WTC11 (cell line): Measurements from ENCODE around the gene RRP1. TPM values are rescaled to one million over a fixed set of nuclear protein-coding genes. Genes with fewer than 3 reads are reported as not detected.

ENCODE experiments used
- ATAC-seq: fragments of 200-7000 bp; cut with Tn5 transposase; 2 replicates; pipeline ENCODE4 v1.10.0; 2021; ENCODE audit warnings: mild to moderate bottlenecking, moderate library complexity
- CTCF ChIA-PET: fragments of 300-600 bp; sonication (Branson Sonifier 250); formaldehyde crosslinking; loops from one replicate; lab custom pipeline; 2021; ENCODE audit warnings: antibody characterized with exemption; lab: Charles Lee
- POLR2A ChIA-PET: fragments of 350-600 bp; sonication (Branson Sonifier 250); formaldehyde crosslinking; loops from one replicate; lab custom pipeline; 2021; ENCODE audit warnings: antibody characterized with exemption; lab: Charles Lee
- DNase-seq: peaks from one replicate; pipeline ENCODE4 v3.0.0; 2021; ENCODE audit warnings: low spot score
- H3K27ac Mint-ChIP-seq: 2 replicates; pipeline ENCODE4 v1.8.0; 2021; ENCODE audit warnings: mixed read lengths
- H3K27me3 Mint-ChIP-seq: 2 replicates; pipeline ENCODE4 v1.8.0; 2021; ENCODE audit warnings: low read depth, mild to moderate bottlenecking, moderate library complexity, mixed read lengths
- H3K36me3 Mint-ChIP-seq: 2 replicates; pipeline ENCODE4 v1.8.0; 2021; ENCODE audit warnings: mixed read lengths
- H3K4me1 Mint-ChIP-seq: 2 replicates; pipeline ENCODE4 v1.8.0; 2022; ENCODE audit warnings: mixed read lengths
- H3K4me3 Mint-ChIP-seq: 2 replicates; pipeline ENCODE4 v1.8.0; 2021; ENCODE audit warnings: mild to moderate bottlenecking, moderate library complexity, mixed read lengths
- H3K9me3 Mint-ChIP-seq: 2 replicates; pipeline ENCODE4 v1.8.0; 2021; ENCODE audit warnings: mixed read lengths
- CREB1 ChIP-seq: sonication (generic); formaldehyde crosslinking; IDR thresholded peaks from 2 replicates; pipeline ENCODE4 v1.8.0; 2023; ENCODE audit warnings: mild to moderate bottlenecking, missing genetic modification reagents
- ESRRA ChIP-seq: sonication (generic); formaldehyde crosslinking; IDR thresholded peaks from 2 replicates; pipeline ENCODE4 v1.8.1; 2022; ENCODE audit warnings: mild to moderate bottlenecking, missing genetic modification reagents, borderline replicate concordance
- ETV6 ChIP-seq: sonication (generic); formaldehyde crosslinking; IDR thresholded peaks from 2 replicates; pipeline ENCODE4 v1.8.1; 2022; ENCODE audit warnings: mild to moderate bottlenecking, missing genetic modification reagents
- FOXJ3 ChIP-seq: sonication (generic); formaldehyde crosslinking; IDR thresholded peaks from 2 replicates; pipeline ENCODE4 v1.9.0; 2021; ENCODE audit warnings: missing genetic modification reagents, mild to moderate bottlenecking, borderline replicate concordance
- FOXK1 ChIP-seq: sonication (generic); formaldehyde crosslinking; IDR thresholded peaks from 2 replicates; pipeline ENCODE4 v1.8.0; 2022; ENCODE audit warnings: mild to moderate bottlenecking, moderate library complexity, missing genetic modification reagents
- JAZF1 ChIP-seq: fragments of 250-450 bp; sonication (Bioruptor Pico); IDR thresholded peaks from 2 replicates; pipeline ENCODE4 v1.9.0; 2021; ENCODE audit warnings: moderate library complexity, mild to moderate bottlenecking, inconsistent platforms
- NFE2L1 ChIP-seq: sonication (generic); formaldehyde crosslinking; IDR thresholded peaks from 2 replicates; pipeline ENCODE4 v1.8.1; 2023; ENCODE audit warnings: missing genetic modification reagents
- NR2C2 ChIP-seq: sonication (generic); formaldehyde crosslinking; IDR thresholded peaks from 2 replicates; pipeline ENCODE4 v1.8.0; 2022; ENCODE audit warnings: mild to moderate bottlenecking, missing genetic modification reagents
- PRRX2 ChIP-seq: fragments of 250-450 bp; sonication (Bioruptor Pico); IDR thresholded peaks from 2 replicates; pipeline ENCODE4 v1.8.0; 2021; ENCODE audit warnings: mild to moderate bottlenecking
- SMAD3 ChIP-seq: sonication (generic); formaldehyde crosslinking; IDR thresholded peaks from 2 replicates; pipeline ENCODE4 v1.8.0; 2022; ENCODE audit warnings: missing genetic modification reagents, mild to moderate bottlenecking, borderline replicate concordance
- SOX15 ChIP-seq: fragments of 250-450 bp; sonication (Bioruptor Pico); IDR thresholded peaks from 2 replicates; pipeline ENCODE4 v1.9.0; 2021; ENCODE audit warnings: mild to moderate bottlenecking
- TEAD4 ChIP-seq: sonication (generic); formaldehyde crosslinking; IDR thresholded peaks from 2 replicates; pipeline ENCODE4 v1.8.0; 2022; ENCODE audit warnings: mild to moderate bottlenecking, missing genetic modification reagents
- TP53 ChIP-seq: sonication (generic); formaldehyde crosslinking; IDR thresholded peaks from 2 replicates; pipeline ENCODE4 v1.8.1; 2023; ENCODE audit warnings: mild to moderate bottlenecking, missing genetic modification reagents
- total RNA-seq: library from RNA; stranded (reverse); gene quantifications from 3 replicates; pipeline ENCODE4 v1.2.3, GENCODE V29; 2021
- TF ChIP-seq, protein P1 (sequence below): sonication (generic); formaldehyde crosslinking; IDR thresholded peaks from 2 replicates; pipeline ENCODE4 v1.8.0; 2023; ENCODE audit warnings: missing genetic modification reagents
- TF ChIP-seq, protein P2 (sequence below): fragments of 250-450 bp; sonication (Bioruptor Pico); IDR thresholded peaks from 2 replicates; pipeline ENCODE4 v1.9.0; 2021; ENCODE audit warnings: moderate library complexity, mild to moderate bottlenecking, inconsistent platforms, borderline replicate concordance
- TF ChIP-seq, protein P3 (sequence below): fragments of 200-600 bp; IDR thresholded peaks from 2 replicates; pipeline ENCODE4 v1.8.0; 2022; ENCODE audit warnings: antibody characterized with exemption
- TF ChIP-seq, protein P4 (sequence below): sonication (generic); formaldehyde crosslinking; IDR thresholded peaks from 2 replicates; pipeline ENCODE4 v1.8.0; 2022; ENCODE audit warnings: mild to moderate bottlenecking, missing genetic modification reagents
- TF ChIP-seq, protein P5 (sequence below): sonication (generic); formaldehyde crosslinking; IDR thresholded peaks from 2 replicates; pipeline ENCODE4 v1.8.0; 2023; ENCODE audit warnings: missing genetic modification reagents, mild to moderate bottlenecking, borderline replicate concordance
- TF ChIP-seq, protein P6 (sequence below): sonication (generic); formaldehyde crosslinking; IDR thresholded peaks from 2 replicates; pipeline ENCODE4 v1.8.1; 2022; ENCODE audit warnings: mild to moderate bottlenecking, moderate library complexity, missing genetic modification reagents

RRP1 gene
- total RNA-seq, 1 experiment from 2014 or later = 53.0 TPM

DNA sequence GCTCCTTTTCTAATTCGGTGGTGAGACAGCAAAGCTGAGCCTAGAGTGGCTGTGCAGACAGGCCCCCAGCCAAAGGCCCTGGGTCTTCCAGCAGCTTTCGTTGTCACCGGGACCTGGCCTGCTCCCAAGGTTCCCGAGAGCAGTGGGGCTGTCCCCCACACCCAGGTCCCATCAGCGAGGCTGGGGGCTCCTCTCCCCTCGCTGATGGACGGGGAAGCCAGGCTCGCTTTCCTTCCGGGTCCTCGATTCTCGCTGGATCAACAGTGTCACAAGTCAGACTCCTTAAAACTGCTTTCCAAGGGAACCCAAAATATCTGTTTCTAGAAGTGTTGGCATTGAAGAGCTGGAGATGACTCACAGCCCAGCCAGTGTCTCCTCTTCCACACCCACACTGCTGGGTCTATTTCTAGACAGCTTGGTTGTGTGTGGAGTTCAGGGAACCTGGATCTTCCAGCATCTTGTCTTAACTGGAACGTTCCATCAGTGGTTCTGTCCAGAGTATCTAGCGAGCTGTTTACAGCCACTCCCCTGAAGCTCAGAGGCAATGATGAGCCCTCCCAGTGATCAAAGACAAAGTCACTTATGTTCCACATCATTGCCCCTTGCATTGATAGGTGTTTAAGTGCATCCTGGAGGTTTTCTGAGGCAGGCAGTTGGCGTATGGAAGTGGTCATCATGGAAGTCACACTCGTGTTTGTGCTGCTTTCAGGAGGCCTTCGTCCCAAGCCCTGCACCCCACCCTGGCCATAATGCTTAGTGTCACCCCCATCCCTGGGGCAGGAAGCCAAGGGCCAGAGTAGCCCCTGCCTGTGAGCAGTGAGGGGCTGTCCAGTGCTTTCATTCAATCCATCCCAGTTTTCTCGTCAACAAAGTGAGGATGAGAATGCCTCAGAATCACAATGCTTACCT lies 35.2 kb downstream of the RRP1 start:
- H3K36me3 Mint-ChIP-seq = peaks cover 8% of the 10 kb centered on the region; the same call in 1 of the 2 replicates
- peaks cover 7% of the 10 kb centered on the region for H3K4me1 Mint-ChIP-seq
- ChIA-PET POLR2A (no interaction called here), CTCF (interaction anchor here (2.2 to 3.0 kb wide), 3 partner anchors 8 to 115 kb away, joined by 8 to 15 read pairs (median 11); no protein-coding TSS in a partner anchor)
- H3K27ac Mint-ChIP-seq = no peak overlapping the region
- DNase-seq (no peak), ATAC-seq (no peak)
- no peaks in the 10 kb centered on the region for H3K9me3 Mint-ChIP-seq
- no peak for TF ChIP-seq PRRX2 (CRISPR knock-in tag)
- no peak for TF ChIP-seq JAZF1
- no peak for TF ChIP-seq FOXK1 (CRISPR knock-in tag)
- TF ChIP-seq, protein P1, sequence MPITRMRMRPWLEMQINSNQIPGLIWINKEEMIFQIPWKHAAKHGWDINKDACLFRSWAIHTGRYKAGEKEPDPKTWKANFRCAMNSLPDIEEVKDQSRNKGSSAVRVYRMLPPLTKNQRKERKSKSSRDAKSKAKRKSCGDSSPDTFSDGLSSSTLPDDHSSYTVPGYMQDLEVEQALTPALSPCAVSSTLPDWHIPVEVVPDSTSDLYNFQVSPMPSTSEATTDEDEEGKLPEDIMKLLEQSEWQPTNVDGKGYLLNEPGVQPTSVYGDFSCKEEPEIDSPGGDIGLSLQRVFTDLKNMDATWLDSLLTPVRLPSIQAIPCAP (CRISPR knock-in tag) = no peak
- TF ChIP-seq NFE2L1 = no peak
- no peak for TF ChIP-seq ETV6
- TF ChIP-seq, protein P2, sequence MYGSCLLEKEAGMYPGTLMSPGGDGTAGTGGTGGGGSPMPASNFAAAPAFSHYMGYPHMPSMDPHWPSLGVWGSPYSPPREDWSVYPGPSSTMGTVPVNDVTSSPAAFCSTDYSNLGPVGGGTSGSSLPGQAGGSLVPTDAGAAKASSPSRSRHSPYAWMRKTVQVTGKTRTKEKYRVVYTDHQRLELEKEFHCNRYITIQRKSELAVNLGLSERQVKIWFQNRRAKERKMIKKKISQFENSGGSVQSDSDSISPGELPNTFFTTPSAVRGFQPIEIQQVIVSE (CRISPR knock-in tag) = no peak
- TF ChIP-seq, protein P3, sequence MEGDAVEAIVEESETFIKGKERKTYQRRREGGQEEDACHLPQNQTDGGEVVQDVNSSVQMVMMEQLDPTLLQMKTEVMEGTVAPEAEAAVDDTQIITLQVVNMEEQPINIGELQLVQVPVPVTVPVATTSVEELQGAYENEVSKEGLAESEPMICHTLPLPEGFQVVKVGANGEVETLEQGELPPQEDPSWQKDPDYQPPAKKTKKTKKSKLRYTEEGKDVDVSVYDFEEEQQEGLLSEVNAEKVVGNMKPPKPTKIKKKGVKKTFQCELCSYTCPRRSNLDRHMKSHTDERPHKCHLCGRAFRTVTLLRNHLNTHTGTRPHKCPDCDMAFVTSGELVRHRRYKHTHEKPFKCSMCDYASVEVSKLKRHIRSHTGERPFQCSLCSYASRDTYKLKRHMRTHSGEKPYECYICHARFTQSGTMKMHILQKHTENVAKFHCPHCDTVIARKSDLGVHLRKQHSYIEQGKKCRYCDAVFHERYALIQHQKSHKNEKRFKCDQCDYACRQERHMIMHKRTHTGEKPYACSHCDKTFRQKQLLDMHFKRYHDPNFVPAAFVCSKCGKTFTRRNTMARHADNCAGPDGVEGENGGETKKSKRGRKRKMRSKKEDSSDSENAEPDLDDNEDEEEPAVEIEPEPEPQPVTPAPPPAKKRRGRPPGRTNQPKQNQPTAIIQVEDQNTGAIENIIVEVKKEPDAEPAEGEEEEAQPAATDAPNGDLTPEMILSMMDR = no peak
- no peak for TF ChIP-seq ESRRA (CRISPR knock-in tag)
- no peak for TF ChIP-seq CREB1 (CRISPR knock-in tag)
- no peak for TF ChIP-seq FOXJ3 (CRISPR knock-in tag)
- TF ChIP-seq, protein P4, sequence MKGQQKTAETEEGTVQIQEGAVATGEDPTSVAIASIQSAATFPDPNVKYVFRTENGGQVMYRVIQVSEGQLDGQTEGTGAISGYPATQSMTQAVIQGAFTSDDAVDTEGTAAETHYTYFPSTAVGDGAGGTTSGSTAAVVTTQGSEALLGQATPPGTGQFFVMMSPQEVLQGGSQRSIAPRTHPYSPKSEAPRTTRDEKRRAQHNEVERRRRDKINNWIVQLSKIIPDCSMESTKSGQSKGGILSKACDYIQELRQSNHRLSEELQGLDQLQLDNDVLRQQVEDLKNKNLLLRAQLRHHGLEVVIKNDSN (CRISPR knock-in tag) = no peak
- TF ChIP-seq, protein P5, sequence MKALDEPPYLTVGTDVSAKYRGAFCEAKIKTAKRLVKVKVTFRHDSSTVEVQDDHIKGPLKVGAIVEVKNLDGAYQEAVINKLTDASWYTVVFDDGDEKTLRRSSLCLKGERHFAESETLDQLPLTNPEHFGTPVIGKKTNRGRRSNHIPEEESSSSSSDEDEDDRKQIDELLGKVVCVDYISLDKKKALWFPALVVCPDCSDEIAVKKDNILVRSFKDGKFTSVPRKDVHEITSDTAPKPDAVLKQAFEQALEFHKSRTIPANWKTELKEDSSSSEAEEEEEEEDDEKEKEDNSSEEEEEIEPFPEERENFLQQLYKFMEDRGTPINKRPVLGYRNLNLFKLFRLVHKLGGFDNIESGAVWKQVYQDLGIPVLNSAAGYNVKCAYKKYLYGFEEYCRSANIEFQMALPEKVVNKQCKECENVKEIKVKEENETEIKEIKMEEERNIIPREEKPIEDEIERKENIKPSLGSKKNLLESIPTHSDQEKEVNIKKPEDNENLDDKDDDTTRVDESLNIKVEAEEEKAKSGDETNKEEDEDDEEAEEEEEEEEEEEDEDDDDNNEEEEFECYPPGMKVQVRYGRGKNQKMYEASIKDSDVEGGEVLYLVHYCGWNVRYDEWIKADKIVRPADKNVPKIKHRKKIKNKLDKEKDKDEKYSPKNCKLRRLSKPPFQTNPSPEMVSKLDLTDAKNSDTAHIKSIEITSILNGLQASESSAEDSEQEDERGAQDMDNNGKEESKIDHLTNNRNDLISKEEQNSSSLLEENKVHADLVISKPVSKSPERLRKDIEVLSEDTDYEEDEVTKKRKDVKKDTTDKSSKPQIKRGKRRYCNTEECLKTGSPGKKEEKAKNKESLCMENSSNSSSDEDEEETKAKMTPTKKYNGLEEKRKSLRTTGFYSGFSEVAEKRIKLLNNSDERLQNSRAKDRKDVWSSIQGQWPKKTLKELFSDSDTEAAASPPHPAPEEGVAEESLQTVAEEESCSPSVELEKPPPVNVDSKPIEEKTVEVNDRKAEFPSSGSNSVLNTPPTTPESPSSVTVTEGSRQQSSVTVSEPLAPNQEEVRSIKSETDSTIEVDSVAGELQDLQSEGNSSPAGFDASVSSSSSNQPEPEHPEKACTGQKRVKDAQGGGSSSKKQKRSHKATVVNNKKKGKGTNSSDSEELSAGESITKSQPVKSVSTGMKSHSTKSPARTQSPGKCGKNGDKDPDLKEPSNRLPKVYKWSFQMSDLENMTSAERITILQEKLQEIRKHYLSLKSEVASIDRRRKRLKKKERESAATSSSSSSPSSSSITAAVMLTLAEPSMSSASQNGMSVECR (CRISPR knock-in tag) = no peak
- no peak for TF ChIP-seq TEAD4 (CRISPR knock-in tag)
- TF ChIP-seq TP53 = no peak
- TF ChIP-seq, protein P6, sequence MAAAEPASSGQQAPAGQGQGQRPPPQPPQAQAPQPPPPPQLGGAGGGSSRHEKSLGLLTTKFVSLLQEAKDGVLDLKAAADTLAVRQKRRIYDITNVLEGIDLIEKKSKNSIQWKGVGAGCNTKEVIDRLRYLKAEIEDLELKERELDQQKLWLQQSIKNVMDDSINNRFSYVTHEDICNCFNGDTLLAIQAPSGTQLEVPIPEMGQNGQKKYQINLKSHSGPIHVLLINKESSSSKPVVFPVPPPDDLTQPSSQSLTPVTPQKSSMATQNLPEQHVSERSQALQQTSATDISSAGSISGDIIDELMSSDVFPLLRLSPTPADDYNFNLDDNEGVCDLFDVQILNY (CRISPR knock-in tag) = no peak
- no peak for TF ChIP-seq SOX15 (CRISPR knock-in tag)
- no peak for TF ChIP-seq SMAD3 (CRISPR knock-in tag)
- no peak for TF ChIP-seq NR2C2 (CRISPR knock-in tag)
- H3K27me3 Mint-ChIP-seq = no peaks in the 10 kb centered on the region
- H3K4me3 Mint-ChIP-seq = no peak overlapping the region
